Measurements from ENCODE around the gene CAMK1D. TPM values are rescaled to one million over a fixed set of nuclear protein-coding genes. Genes with fewer than 3 reads are reported as not detected.
A peak's percentile ranks its signal among the peaks of the same experiment; 100 is the strongest.
"Not testable (repeated sequence)": the region's sequence is repeated elsewhere in the genome, so short reads cannot be mapped to it uniquely, and the experiment has no call there.

The CAMK1D gene
- total and polyA plus RNA-seq, 3 donors from 2014 or later = 10.0 to 14.5 (median 14.0) TPM

DNA sequence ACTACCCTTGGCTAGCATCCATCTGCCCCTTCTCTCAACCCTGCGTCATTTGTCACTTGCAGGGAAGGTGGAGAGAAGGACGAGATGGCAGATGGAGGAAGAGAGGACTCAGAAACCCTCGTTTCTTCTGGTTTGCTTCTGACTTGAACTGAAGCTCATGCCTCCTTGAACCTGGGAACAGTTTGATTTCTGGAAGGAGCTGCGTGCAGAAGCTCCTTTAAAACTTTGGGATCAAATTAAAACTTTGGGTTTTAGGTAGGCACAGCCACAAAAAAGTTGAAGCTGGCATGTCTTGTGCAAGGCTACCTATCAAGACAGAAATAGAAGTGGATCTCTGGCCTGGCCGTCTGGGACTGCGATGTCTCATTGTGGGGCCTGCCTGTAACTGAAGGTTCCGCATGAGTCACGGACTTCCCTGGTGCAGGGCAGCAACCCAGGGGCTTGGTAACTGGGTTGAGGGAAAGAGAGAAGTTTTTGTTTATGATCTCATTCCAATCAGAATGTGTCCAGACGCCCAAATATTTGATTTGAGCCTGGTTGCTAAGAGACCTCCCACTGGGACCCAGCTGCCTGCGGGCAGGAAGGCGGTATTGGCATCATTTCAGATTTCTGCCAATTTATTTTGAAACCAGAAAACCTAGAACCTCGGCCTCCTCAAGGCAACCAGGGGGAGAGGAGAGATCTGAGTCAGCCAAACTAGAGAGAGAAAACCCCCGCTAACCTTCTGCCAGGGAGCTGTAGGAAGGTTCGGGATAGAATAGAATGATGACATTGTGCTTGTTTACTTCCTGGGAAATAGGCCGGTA lies 15.8 kb upstream of the CAMK1D start:
- Histone ChIP-seq H3K9me3 (no peaks in the 10 kb centered on the region), H3K27me3 (no peaks in the 10 kb centered on the region), H3K27ac (no peak overlapping the region), H3K4me1 (no peaks in the 10 kb centered on the region), H3K36me3 (ENCODE audit: low read depth, missing control alignments) (no peaks in the 10 kb centered on the region), H3K4me3 (no peak overlapping the region)
- TF ChIP-seq, protein P1, sequence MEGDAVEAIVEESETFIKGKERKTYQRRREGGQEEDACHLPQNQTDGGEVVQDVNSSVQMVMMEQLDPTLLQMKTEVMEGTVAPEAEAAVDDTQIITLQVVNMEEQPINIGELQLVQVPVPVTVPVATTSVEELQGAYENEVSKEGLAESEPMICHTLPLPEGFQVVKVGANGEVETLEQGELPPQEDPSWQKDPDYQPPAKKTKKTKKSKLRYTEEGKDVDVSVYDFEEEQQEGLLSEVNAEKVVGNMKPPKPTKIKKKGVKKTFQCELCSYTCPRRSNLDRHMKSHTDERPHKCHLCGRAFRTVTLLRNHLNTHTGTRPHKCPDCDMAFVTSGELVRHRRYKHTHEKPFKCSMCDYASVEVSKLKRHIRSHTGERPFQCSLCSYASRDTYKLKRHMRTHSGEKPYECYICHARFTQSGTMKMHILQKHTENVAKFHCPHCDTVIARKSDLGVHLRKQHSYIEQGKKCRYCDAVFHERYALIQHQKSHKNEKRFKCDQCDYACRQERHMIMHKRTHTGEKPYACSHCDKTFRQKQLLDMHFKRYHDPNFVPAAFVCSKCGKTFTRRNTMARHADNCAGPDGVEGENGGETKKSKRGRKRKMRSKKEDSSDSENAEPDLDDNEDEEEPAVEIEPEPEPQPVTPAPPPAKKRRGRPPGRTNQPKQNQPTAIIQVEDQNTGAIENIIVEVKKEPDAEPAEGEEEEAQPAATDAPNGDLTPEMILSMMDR (IDR thresholded peaks at IDR 0.05) = no peak
- no peak for TF ChIP-seq POLR2A (IDR thresholded peaks at IDR 0.05)
- 55 to 69% methylated on average over 11 to 15 of the region's 15 CpGs for WGBS, 2 donors
- peak; percentile 32 for DNase-seq
- intact Hi-C loops (cut with DNase I; ENCODE audit: low total_unique reads) = no loop called here

DNA sequence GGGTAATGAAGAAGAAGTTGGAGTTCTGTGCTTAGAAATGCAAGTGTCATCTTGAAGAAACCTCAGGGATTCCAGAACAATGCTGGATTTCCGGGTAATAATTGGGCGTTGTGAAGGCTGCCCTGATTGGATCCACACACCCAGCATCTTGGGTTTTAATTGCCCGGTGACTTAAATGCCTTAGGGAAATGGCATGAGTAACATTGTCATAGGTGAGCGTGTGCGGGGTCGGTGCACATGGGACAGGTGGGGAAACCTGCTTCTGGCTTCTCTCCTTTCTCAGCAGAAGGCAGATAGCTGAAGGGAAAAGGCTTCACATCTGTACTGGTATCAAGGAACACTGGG lies 15.2 kb upstream of the CAMK1D start:
- intact Hi-C loops (cut with DNase I; ENCODE audit: low total_unique reads) = no loop called here
- Histone ChIP-seq H3K36me3 (ENCODE audit: low read depth, missing control alignments) (no peaks in the 10 kb centered on the region), H3K9me3 (no peaks in the 10 kb centered on the region), H3K27me3 (no peaks in the 10 kb centered on the region), H3K27ac (no peak overlapping the region), H3K4me1 (no peaks in the 10 kb centered on the region), H3K4me3 (no peak overlapping the region)
- 84 to 89% methylated on average over 6 of the region's 6 CpGs for WGBS, 2 donors
- no peak for DNase-seq
- TF ChIP-seq, protein P1 (IDR thresholded peaks at IDR 0.05) = no peak
- no peak for TF ChIP-seq POLR2A (IDR thresholded peaks at IDR 0.05)

DNA sequence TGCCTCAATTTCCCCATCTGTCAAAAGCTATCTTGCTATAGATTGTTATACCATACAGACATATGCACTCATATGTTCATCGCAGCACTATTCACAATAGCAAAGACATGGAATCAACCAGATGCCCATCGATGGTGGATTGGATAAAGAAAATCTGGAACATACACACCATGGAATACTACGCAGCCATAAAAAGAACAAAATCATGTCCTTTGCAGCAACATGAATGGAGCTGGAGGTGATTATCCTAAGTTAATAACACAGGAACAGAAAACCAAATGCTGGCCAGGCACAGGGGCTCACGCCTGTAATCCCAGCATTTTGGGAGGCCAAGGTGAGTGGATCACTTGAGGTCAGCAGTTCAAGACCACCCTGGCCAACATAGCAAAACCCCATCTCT lies 14.2 kb upstream of the CAMK1D start:
- DNase-seq; intact Hi-C loops (cut with DNase I; ENCODE audit: low total_unique reads); H3K27ac ChIP-seq; H3K4me3 ChIP-seq; H3K27me3 ChIP-seq; H3K36me3 ChIP-seq (ENCODE audit: low read depth, missing control alignments); H3K4me1 ChIP-seq; H3K9me3 ChIP-seq: not testable (repeated sequence)
- WGBS, 2 donors = 71 to 95% methylated on average over 4 of the region's 4 CpGs

DNA sequence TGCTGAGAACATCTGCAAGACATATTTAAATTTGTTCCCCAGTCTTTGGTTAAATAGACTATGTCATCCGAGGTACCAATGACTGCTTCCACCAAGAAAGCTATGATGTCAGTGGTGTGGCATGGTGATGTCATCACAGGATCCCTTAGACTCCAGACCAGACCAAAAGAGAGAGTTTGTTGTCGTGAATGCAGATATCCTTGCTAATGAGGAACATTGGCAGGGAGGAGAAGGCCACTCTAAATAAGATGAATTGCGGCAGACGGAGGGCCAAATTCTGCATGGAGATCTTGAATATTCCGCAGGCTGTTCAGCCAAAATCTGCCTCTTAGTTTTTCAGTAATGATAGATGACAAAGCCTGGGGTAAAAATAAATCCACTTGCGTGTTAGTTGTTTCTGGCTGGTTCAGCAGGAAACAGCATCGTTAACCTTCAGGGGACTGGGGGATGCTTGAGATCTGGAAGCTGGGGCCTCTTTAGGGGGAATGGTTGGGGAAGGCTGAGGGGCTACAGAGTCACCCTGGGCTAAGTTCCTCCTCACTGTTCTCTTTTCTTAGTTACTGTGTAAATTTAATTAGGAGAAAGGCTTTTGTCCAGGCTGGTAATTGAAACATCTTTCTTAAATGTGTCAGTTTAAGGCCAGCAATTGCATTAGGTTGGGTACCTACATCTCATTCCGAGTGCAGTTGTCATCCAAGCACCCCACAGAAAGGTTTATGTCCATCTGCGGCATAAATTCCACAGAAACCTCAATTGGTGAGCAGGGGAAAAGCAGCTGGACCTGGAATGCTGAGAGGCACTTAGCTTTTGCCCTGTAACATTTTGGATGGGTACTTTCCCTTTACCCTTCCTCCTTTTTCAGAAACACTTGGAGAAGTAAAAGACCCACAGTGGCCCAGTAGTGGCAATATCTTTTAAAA lies 11.6 kb upstream of the CAMK1D start:
- Histone ChIP-seq H3K27me3 (no peaks in the 10 kb centered on the region), H3K36me3 (ENCODE audit: low read depth, missing control alignments) (no peaks in the 10 kb centered on the region), H3K27ac (no peak overlapping the region), H3K4me1 (no peaks in the 10 kb centered on the region), H3K4me3 (no peak overlapping the region), H3K9me3 (no peaks in the 10 kb centered on the region)
- TF ChIP-seq POLR2A (IDR thresholded peaks at IDR 0.05) = no peak
- TF ChIP-seq, protein P1 (IDR thresholded peaks at IDR 0.05) = no peak
- intact Hi-C loops (cut with DNase I; ENCODE audit: low total_unique reads) = no loop called here
- 66 to 68% methylated on average over 9 of the region's 9 CpGs for WGBS, 2 donors
- no peak for DNase-seq

DNA sequence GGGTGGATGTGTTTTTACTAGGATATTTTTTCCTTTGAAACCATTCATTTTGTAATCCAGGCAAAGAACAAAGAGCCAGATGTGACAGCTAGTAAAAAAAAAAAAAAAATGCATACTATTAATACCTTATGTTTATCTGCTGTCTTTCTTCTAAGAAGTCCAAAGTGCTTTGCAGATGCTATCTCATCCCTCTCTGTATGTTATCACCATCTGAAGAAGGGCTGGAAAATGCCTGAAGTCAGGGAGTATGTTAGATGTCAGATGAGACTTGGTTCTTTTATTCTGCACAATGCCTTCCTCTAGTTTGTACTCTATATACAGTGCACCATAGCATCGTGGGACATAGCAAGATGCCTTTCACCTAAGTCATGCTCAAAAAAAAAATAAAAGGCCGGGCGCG lies 10.4 kb upstream of the CAMK1D start:
- Histone ChIP-seq H3K36me3 (ENCODE audit: low read depth, missing control alignments) (no peaks in the 10 kb centered on the region), H3K4me1 (no peaks in the 10 kb centered on the region), H3K4me3 (no peak overlapping the region), H3K27ac (no peak overlapping the region), H3K27me3 (no peaks in the 10 kb centered on the region), H3K9me3 (no peaks in the 10 kb centered on the region)
- intact Hi-C loops (cut with DNase I; ENCODE audit: low total_unique reads) = no loop called here
- WGBS, 2 donors = 91 to 93% methylated on average over 4 of the region's 4 CpGs
- DNase-seq = no peak
- TF ChIP-seq, protein P1 (IDR thresholded peaks at IDR 0.05) = no peak
- TF ChIP-seq POLR2A (IDR thresholded peaks at IDR 0.05) = no peak

Measured in testis (tissue), 3 donors.